HK-2 (cell line): ENCODE data around the gene SS18L1.

Experiments
- DNase-seq: peaks from one replicate; pipeline ENCODE4 v3.0.0-alpha.2; 2018; ENCODE audit not compliant: unreplicated experiment

Gene SS18L1

GRCh38 chr20:62226707-62227590 lies 83.4 kb downstream of the SS18L1 start:
- no peak for DNase-seq

GRCh38 chr20:62227591-62227976 lies 84.0 kb downstream of the SS18L1 start:
- DNase-seq = no peak

GRCh38 chr20:62227977-62228958 lies 84.7 kb downstream of the SS18L1 start:
- no peak for DNase-seq

- no peak for DNase-seq
Measured at GRCh38 chr20:62228982-62229545, 85.5 kb downstream of the SS18L1 start.

GRCh38 chr20:62229667-62230066 lies 86.1 kb downstream of the SS18L1 start:
- DNase-seq = no peak

- DNase-seq = no peak
Measured at GRCh38 chr20:62230276-62230675, 86.7 kb downstream of the SS18L1 start.

- no peak for DNase-seq
Measured at GRCh38 chr20:62230696-62231095, 87.1 kb downstream of the SS18L1 start.

GRCh38 chr20:62231292-62231691 lies 87.7 kb downstream of the SS18L1 start:
- DNase-seq = no peak
